Measurements from ENCODE around the gene SP5. TPM values are rescaled to one million over a fixed set of nuclear protein-coding genes. Genes with fewer than 3 reads are reported as not detected.

Gene SP5
- total RNA-seq, 3 donors from 2014 or later, result 1.5 to 7.9 (median 5.8) TPM

GRCh38 chr2:170689481-170689880 lies 25.7 kb upstream of the SP5 start:
- DNase-seq (ENCODE audit: low spot score in 2 of 2), result no peak
- Histone ChIP-seq H3K27me3 (no peaks in the 10 kb centered on the region), H3K27ac (no peak overlapping the region), H3K36me3 (no peaks in the 10 kb centered on the region), H3K4me3 (no peak overlapping the region), H3K9me3 (no peaks in the 10 kb centered on the region), H3K4me1 (no peaks in the 10 kb centered on the region)
- intact Hi-C loops (cut with DNase I; ENCODE audit: low total_unique reads), result loop anchor here (5.0 kb wide), 1 partner anchor 497 kb away; no protein-coding TSS in a partner anchor
- TF ChIP-seq CTCF (IDR thresholded peaks at IDR 0.05), result no peak
- TF ChIP-seq POLR2AphosphoS5 (IDR thresholded peaks at IDR 0.05), result no peak
- no peak for TF ChIP-seq POLR2A (IDR thresholded peaks at IDR 0.05)

GRCh38 chr2:170690640-170691039 lies 24.5 kb upstream of the SP5 start:
- Histone ChIP-seq H3K27ac (no peak overlapping the region), H3K9me3 (no peaks in the 10 kb centered on the region), H3K4me1 (no peaks in the 10 kb centered on the region), H3K4me3 (no peak overlapping the region), H3K36me3 (no peaks in the 10 kb centered on the region), H3K27me3 (no peaks in the 10 kb centered on the region)
- intact Hi-C loops (cut with DNase I; ENCODE audit: low total_unique reads), result no loop called here
- no peak for DNase-seq (ENCODE audit: low spot score in 2 of 2)
- TF ChIP-seq POLR2AphosphoS5 (IDR thresholded peaks at IDR 0.05) (no peak), POLR2A (IDR thresholded peaks at IDR 0.05) (no peak), CTCF (IDR thresholded peaks at IDR 0.05) (no peak)

GRCh38 chr2:170694316-170694715 lies 20.8 kb upstream of the SP5 start:
- no peak overlapping the region for H3K27ac ChIP-seq
- H3K27me3 ChIP-seq, result no peaks in the 10 kb centered on the region
- no peaks in the 10 kb centered on the region for H3K36me3 ChIP-seq
- no peak overlapping the region for H3K4me3 ChIP-seq
- no peaks in the 10 kb centered on the region for H3K4me1 ChIP-seq
- intact Hi-C loops (cut with DNase I; ENCODE audit: low total_unique reads), result no loop called here
- no peak for DNase-seq (ENCODE audit: low spot score in 2 of 2)
- H3K9me3 ChIP-seq, result no peaks in the 10 kb centered on the region
- TF ChIP-seq POLR2A (IDR thresholded peaks at IDR 0.05), result no peak
- TF ChIP-seq POLR2AphosphoS5 (IDR thresholded peaks at IDR 0.05), result no peak
- no peak for TF ChIP-seq CTCF (IDR thresholded peaks at IDR 0.05)

- H3K27ac ChIP-seq, result no peak overlapping the region
- TF ChIP-seq POLR2A (IDR thresholded peaks at IDR 0.05) (no peak), CTCF (IDR thresholded peaks at IDR 0.05) (no peak), POLR2AphosphoS5 (IDR thresholded peaks at IDR 0.05) (no peak)
- no peak for DNase-seq (ENCODE audit: low spot score in 2 of 2)
- no peak overlapping the region for H3K4me3 ChIP-seq
- H3K9me3 ChIP-seq, result no peaks in the 10 kb centered on the region
- H3K4me1 ChIP-seq, result no peaks in the 10 kb centered on the region
- no peaks in the 10 kb centered on the region for H3K36me3 ChIP-seq
- H3K27me3 ChIP-seq, result no peaks in the 10 kb centered on the region
- intact Hi-C loops (cut with DNase I; ENCODE audit: low total_unique reads), result no loop called here
Measured at GRCh38 chr2:170695521-170696410, 19.4 kb upstream of the SP5 start.

GRCh38 chr2:170696948-170697347 lies 18.2 kb upstream of the SP5 start:
- Histone ChIP-seq H3K27me3 (no peaks in the 10 kb centered on the region), H3K9me3 (no peaks in the 10 kb centered on the region), H3K27ac (no peak overlapping the region), H3K4me3 (no peak overlapping the region), H3K36me3 (no peaks in the 10 kb centered on the region), H3K4me1 (no peaks in the 10 kb centered on the region)
- intact Hi-C loops (cut with DNase I; ENCODE audit: low total_unique reads), result no loop called here
- DNase-seq (ENCODE audit: low spot score in 2 of 2), result no peak
- TF ChIP-seq POLR2A (IDR thresholded peaks at IDR 0.05) (no peak), POLR2AphosphoS5 (IDR thresholded peaks at IDR 0.05) (no peak), CTCF (IDR thresholded peaks at IDR 0.05) (no peak)

Measured in breast epithelium (tissue), 4 donors.